22Rv1 (cell line): ENCODE results near the gene KLHL21.

ENCODE experiments used
- ZFX ChIP-seq: fragments of 450-650 bp; IDR thresholded peaks from 2 replicates; pipeline ENCODE4 v1.6.1; 2017; ENCODE audit warnings: antibody characterized with exemption, borderline replicate concordance
- TF ChIP-seq, protein P1 (sequence below): fragments of 450-650 bp; IDR thresholded peaks from 2 replicates; pipeline ENCODE4 v1.5.1; 2017; ENCODE audit warnings: mild to moderate bottlenecking

DNA sequence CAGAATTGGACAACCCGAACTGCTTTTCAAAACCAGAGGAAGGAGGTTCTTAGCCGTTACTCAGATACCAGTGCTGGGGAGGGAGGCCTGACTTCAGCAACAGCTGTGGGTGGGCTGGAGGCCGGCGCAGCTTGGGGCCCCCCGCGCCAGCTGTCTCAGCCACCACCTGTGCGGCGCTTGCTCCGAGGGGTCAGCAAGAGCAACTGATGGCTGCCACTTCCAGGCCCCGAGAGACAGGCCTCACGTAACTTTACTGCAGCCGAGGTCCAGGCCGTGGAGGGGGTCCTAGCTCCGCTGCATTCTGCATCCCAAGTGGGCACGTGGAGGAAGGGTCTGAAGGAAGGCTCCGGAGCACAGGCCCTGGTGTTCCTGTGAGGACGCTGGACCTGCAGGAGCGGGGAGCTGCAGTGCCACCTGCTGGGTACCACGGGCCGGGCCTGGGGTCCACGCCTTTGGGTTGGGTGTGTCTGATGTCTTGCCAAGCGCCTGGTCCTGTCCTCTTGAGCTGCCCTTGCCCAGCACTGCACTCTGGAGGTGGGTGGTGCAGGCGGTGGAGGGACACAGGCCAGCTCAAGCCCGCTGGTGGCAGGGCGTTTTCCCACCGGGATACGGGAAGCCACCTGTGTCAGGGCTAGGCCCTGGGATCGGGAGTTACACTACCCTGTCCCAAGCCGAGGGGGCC, 31.8 kb upstream of the KLHL21 start:
- TF ChIP-seq, protein P1, sequence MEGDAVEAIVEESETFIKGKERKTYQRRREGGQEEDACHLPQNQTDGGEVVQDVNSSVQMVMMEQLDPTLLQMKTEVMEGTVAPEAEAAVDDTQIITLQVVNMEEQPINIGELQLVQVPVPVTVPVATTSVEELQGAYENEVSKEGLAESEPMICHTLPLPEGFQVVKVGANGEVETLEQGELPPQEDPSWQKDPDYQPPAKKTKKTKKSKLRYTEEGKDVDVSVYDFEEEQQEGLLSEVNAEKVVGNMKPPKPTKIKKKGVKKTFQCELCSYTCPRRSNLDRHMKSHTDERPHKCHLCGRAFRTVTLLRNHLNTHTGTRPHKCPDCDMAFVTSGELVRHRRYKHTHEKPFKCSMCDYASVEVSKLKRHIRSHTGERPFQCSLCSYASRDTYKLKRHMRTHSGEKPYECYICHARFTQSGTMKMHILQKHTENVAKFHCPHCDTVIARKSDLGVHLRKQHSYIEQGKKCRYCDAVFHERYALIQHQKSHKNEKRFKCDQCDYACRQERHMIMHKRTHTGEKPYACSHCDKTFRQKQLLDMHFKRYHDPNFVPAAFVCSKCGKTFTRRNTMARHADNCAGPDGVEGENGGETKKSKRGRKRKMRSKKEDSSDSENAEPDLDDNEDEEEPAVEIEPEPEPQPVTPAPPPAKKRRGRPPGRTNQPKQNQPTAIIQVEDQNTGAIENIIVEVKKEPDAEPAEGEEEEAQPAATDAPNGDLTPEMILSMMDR = peak; percentile 49
- TF ChIP-seq ZFX = no peak
